Osteocyte (in vitro differentiated cells): ENCODE measurements around the gene FMNL2. TPM values are rescaled to one million over a fixed set of nuclear protein-coding genes. Genes with fewer than 3 reads are reported as not detected.

ENCODE experiments used
- DNase-seq: peaks from one replicate; pipeline ENCODE4 v3.0.0; 2021; ENCODE audit warnings: mixed read lengths; ENCODE audit not compliant: unreplicated experiment; ENCODE audit errors: extremely low spot score
- H3K27ac Mint-ChIP-seq: one replicate; pipeline ENCODE4 v1.8.0; 2021; ENCODE audit warnings: mild to moderate bottlenecking, mixed read lengths; ENCODE audit not compliant: unreplicated experiment
- H3K27me3 Mint-ChIP-seq: one replicate; pipeline ENCODE4 v1.8.0; 2021; ENCODE audit warnings: mixed read lengths; ENCODE audit not compliant: unreplicated experiment
- H3K36me3 Mint-ChIP-seq: one replicate; pipeline ENCODE4 v1.8.0; 2021; ENCODE audit warnings: mixed read lengths; ENCODE audit not compliant: unreplicated experiment
- H3K4me1 Mint-ChIP-seq: one replicate; pipeline ENCODE4 v1.8.0; 2021; ENCODE audit warnings: mixed read lengths; ENCODE audit not compliant: unreplicated experiment
- H3K4me3 Mint-ChIP-seq: one replicate; pipeline ENCODE4 v1.8.0; 2021; ENCODE audit warnings: mild to moderate bottlenecking, moderate library complexity, mixed read lengths; ENCODE audit not compliant: unreplicated experiment
- H3K9me3 Mint-ChIP-seq: one replicate; pipeline ENCODE4 v1.8.0; 2021; ENCODE audit warnings: mixed read lengths; ENCODE audit not compliant: unreplicated experiment
- total RNA-seq: library from RNA; stranded (reverse); gene quantifications from 2 replicates; pipeline ENCODE4 v1.2.1, GENCODE V29; 2021
- TF ChIP-seq, protein P1 (sequence below): fragments of 200-600 bp; sonication (generic); IDR thresholded peaks from 2 replicates; pipeline ENCODE4 v1.5.0; 2021; ENCODE audit warnings: antibody characterized with exemption, mild to moderate bottlenecking, moderate library complexity

Gene FMNL2
- total RNA-seq, 1 donor from 2014 or later: 45.3 TPM

DNA sequence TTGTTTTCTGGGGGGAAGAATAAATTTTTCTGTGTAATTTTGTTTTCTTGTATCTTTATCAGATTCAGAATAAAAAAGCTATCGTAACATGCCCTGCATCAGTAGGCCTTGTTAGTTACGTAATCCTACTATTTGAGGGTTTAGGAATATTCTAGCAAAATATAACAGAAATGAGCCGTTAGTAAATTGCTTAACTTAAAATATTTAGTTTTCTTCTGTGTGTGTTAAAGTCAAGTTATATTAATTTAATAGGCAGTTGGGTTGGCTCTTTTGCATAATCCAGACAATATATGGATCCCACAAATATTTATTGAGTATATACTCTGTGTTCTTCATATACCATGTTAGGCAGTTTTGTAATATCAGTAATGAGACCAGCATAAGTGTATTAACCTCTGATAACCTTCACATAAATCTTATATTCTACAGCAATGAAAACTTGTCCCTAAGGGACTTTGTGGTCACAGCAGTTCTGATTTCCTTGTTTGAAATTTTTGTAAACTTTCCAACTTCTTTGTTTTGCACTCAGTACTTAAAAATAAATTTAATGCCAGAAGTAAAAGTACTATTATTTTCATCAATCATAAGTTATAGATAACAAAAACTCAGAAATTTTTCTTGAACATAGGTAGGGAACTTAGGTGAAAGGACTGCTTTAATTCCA is 151.9 kb downstream of the FMNL2 start:
- Mint-ChIP-seq H3K4me1 (peaks cover 51% of the 10 kb centered on the region), H3K9me3 (no peaks in the 10 kb centered on the region), H3K4me3 (peak overlapping the region; percentile 30), H3K27ac (peak overlapping the region; percentile 61), H3K36me3 (no peaks in the 10 kb centered on the region), H3K27me3 (no peaks in the 10 kb centered on the region)
- no peak for DNase-seq
- TF ChIP-seq, protein P1, sequence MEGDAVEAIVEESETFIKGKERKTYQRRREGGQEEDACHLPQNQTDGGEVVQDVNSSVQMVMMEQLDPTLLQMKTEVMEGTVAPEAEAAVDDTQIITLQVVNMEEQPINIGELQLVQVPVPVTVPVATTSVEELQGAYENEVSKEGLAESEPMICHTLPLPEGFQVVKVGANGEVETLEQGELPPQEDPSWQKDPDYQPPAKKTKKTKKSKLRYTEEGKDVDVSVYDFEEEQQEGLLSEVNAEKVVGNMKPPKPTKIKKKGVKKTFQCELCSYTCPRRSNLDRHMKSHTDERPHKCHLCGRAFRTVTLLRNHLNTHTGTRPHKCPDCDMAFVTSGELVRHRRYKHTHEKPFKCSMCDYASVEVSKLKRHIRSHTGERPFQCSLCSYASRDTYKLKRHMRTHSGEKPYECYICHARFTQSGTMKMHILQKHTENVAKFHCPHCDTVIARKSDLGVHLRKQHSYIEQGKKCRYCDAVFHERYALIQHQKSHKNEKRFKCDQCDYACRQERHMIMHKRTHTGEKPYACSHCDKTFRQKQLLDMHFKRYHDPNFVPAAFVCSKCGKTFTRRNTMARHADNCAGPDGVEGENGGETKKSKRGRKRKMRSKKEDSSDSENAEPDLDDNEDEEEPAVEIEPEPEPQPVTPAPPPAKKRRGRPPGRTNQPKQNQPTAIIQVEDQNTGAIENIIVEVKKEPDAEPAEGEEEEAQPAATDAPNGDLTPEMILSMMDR: no peak

DNA sequence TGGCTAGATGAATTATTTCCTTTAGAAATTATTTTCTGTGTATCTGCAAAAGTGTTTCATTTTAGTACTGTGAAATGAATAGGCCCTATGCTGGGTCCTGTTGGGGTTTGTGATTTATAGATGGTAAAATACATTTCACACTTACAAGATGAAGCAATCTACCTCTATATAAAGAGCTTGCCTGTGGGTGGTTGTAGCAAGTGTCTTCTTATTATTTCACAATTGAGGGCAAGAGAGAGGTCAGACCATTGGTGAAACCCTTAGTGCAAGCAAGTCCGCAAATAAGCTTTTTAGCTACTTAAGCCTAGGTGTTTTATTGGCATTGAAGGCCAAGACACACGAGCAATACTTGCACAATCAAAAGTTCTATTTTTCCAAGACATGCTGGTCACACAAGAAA is 153.1 kb downstream of the FMNL2 start:
- Mint-ChIP-seq H3K27ac (no peak overlapping the region), H3K4me3 (no peak overlapping the region), H3K27me3 (no peaks in the 10 kb centered on the region), H3K36me3 (no peaks in the 10 kb centered on the region), H3K9me3 (no peaks in the 10 kb centered on the region), H3K4me1 (peaks cover 50% of the 10 kb centered on the region)
- DNase-seq: no peak
- TF ChIP-seq, protein P1: no peak

DNA sequence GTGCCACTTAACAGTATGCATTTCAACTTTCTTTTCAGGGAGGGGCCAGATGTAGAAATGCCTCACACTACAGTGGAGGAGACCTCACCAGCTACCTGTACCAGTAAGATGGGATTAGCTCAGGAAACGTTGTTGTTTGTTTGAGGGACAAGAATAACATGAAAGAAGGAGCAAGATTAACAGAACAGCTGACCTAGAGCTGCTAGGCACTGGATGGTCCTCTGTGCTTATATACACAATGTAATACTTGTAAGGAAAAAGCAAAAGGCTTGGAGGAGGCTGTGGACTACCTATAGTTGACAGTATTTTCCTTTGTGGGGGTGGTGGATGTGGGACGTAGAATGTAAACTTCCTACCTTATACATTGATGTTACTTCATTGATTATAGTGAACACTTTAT is 154.4 kb downstream of the FMNL2 start:
- no peak overlapping the region for H3K27ac Mint-ChIP-seq
- H3K27me3 Mint-ChIP-seq: no peaks in the 10 kb centered on the region
- no peak overlapping the region for H3K4me3 Mint-ChIP-seq
- DNase-seq: no peak
- no peaks in the 10 kb centered on the region for H3K9me3 Mint-ChIP-seq
- peaks cover 52% of the 10 kb centered on the region for H3K4me1 Mint-ChIP-seq
- H3K36me3 Mint-ChIP-seq: no peaks in the 10 kb centered on the region
- TF ChIP-seq, protein P1: no peak

DNA sequence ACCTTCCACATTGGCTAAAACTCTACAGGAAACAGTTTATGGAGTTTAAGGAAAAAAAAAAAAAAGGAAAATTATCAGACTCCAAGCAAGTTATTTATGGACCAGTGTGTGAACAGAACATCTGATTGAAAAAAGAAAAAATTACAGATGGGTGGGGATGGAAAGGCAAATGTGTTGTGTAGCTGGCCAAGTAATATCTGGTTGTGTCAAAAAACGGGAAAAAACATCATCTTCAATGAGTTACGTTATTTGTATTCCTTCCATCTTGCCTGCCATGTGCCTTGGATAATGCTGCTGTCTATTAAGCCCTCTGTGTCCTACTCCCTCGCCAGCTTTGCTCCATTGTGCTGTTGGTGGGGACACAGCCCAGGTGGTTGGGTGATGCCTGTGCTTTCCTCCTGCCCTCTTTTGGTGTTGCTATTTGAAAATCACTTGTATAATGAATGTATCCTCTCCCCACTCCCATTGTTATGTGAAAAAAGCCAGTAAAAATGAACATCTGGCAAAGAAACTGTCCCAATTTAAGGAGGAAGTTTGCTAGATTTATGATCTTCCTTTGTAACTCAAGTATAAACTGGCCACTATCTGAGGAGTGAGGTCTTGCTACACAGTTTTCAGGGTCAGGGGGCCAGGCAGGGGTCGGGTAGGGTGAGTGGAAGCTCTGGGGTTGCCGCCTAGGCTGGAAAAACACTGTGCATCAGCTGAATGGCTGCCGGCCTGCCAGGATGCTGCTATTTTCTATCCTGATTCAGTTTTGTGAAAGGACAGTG is 155.9 kb downstream of the FMNL2 start:
- H3K9me3 Mint-ChIP-seq: no peaks in the 10 kb centered on the region
- no peak for DNase-seq
- H3K36me3 Mint-ChIP-seq: no peaks in the 10 kb centered on the region
- no peaks in the 10 kb centered on the region for H3K27me3 Mint-ChIP-seq
- peaks cover 47% of the 10 kb centered on the region for H3K4me1 Mint-ChIP-seq
- no peak overlapping the region for H3K27ac Mint-ChIP-seq
- TF ChIP-seq, protein P1: no peak
- H3K4me3 Mint-ChIP-seq: no peak overlapping the region

DNA sequence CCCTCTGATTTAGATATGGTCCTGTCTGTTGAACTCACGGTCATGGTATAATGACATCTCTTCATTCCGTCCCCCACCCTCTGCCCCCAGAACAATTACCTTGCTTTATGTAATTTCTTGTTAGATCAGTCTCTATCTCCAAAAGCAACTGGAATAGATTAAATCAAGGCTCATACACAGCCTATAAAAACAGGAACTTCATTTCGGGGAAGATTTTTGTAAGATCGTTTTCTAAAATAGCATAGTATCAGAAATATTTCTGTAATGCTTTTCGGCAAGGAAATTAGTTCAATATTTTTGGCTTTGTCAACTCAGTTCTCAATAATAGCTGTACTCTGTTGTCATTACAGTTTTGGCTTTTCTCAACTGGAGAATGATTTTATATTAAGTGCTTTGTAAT is 157.2 kb downstream of the FMNL2 start:
- H3K4me3 Mint-ChIP-seq: no peak overlapping the region
- H3K27ac Mint-ChIP-seq: peak overlapping the region; percentile 47
- peaks cover 6% of the 10 kb centered on the region for H3K9me3 Mint-ChIP-seq
- H3K27me3 Mint-ChIP-seq: no peaks in the 10 kb centered on the region
- H3K36me3 Mint-ChIP-seq: no peaks in the 10 kb centered on the region
- TF ChIP-seq, protein P1: no peak
- H3K4me1 Mint-ChIP-seq: peaks cover 37% of the 10 kb centered on the region
- no peak for DNase-seq
